Prostate gland (tissue), 2 donors: ENCODE data around the gene ASB16.

ENCODE experiments used
- POLR2A ChIP-seq: fragments of 450-650 bp; IDR thresholded peaks from one replicate; pipeline ENCODE4 v1.6.1; 2016; ENCODE audit warnings: antibody characterized with exemption, mild to moderate bottlenecking
- POLR2AphosphoS5 ChIP-seq: sonication (generic); formaldehyde crosslinking; IDR thresholded peaks from one replicate; pipeline ENCODE4 v1.6.1; 2017; ENCODE audit warnings: antibody characterized with exemption
- TF ChIP-seq, protein P1 (sequence below), 4 experiments: fragments of 200-600 bp in 2 of 4; fragments of 450-650 bp in 2 of 4; sonication (generic) in 2 of 4; IDR thresholded peaks; 1 replicate in 3 of 4; 2 replicates in 1 of 4; pipeline ENCODE4 v1.5.1; 2016 to 2019; ENCODE audit warnings: antibody characterized with exemption in 4 of 4, mild to moderate bottlenecking in 2 of 4, moderate library complexity in 2 of 4

DNA sequence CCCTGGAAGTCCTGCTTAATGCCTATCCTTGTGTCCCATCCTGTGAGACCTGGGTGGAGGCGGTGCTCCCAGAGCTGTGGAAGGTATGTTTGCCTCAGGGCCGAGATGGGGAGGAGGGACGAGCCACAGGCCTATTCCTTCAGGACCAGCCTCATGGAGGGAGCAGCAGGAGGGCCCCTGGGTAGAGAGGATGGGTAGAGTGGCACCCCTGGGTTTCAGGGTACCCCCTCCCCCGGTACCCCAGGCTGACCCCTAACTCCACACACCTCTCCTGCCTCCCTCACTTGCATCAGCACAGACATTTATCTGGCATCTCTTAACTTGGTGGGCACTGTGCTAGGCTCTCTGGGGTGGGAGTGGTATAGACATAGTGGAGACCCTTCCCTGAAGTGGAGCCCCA lies 7.1 kb downstream of the ASB16 start:
- TF ChIP-seq, protein P1, sequence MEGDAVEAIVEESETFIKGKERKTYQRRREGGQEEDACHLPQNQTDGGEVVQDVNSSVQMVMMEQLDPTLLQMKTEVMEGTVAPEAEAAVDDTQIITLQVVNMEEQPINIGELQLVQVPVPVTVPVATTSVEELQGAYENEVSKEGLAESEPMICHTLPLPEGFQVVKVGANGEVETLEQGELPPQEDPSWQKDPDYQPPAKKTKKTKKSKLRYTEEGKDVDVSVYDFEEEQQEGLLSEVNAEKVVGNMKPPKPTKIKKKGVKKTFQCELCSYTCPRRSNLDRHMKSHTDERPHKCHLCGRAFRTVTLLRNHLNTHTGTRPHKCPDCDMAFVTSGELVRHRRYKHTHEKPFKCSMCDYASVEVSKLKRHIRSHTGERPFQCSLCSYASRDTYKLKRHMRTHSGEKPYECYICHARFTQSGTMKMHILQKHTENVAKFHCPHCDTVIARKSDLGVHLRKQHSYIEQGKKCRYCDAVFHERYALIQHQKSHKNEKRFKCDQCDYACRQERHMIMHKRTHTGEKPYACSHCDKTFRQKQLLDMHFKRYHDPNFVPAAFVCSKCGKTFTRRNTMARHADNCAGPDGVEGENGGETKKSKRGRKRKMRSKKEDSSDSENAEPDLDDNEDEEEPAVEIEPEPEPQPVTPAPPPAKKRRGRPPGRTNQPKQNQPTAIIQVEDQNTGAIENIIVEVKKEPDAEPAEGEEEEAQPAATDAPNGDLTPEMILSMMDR (IDR thresholded peaks at IDR 0.05) = no peak
- no peak for TF ChIP-seq POLR2AphosphoS5
- TF ChIP-seq POLR2A = no peak
